ENCODE data around the gene CPXM1. TPM values are rescaled to one million over a fixed set of nuclear protein-coding genes. Genes with fewer than 3 reads are reported as not detected.

The CPXM1 gene
- polyA plus RNA-seq, 1 donor (not counting 4 experiments of a cell fraction or from before 2014, with no cell fraction given) = not detected

GRCh38 chr20:2797136-2797983, 3.1 kb downstream of the CPXM1 start:
- no peak overlapping the region for H3K4me2 ChIP-seq (ENCODE audit: control insufficient read depth, extremely low read depth, insufficient read depth, low read depth, low read length)
- no peak for DNase-seq (ENCODE audit: low read depth, low spot score)
- H3K9me3 ChIP-seq (ENCODE audit: control insufficient read depth, low read depth, low read length) = peaks cover 2% of the 10 kb centered on the region
- FAIRE-seq = no peak
- no peaks in the 10 kb centered on the region for H4K20me1 ChIP-seq (ENCODE audit: control insufficient read depth, extremely low read depth, insufficient read depth, low read length)
- peaks cover 72% of the 10 kb centered on the region for H3K27me3 ChIP-seq (ENCODE audit: control insufficient read depth, extremely low read depth, insufficient read depth, low read length)
- peaks cover 2% of the 10 kb centered on the region for H3K4me1 ChIP-seq (ENCODE audit: control insufficient read depth, extremely low read depth, insufficient read depth, low read length)
- H3K9me1 ChIP-seq (ENCODE audit: control insufficient read depth, extremely low read depth, insufficient read depth, low read length) = no peaks in the 10 kb centered on the region
- H3K27ac ChIP-seq (ENCODE audit: control insufficient read depth, insufficient read depth, low read length) = no peak overlapping the region
- TF ChIP-seq CTCF (optimal IDR thresholded peaks at IDR 0.05 in 1 of 3, IDR thresholded peaks at IDR 0.05 in 1 of 3, conservative IDR thresholded peaks at IDR 0.05 in 1 of 3; ENCODE audit: extremely low read depth in 1 of 3, insufficient read depth in 2 of 3, low read length in 3 of 3) (no peak), EZH2 (IDR thresholded peaks at IDR 0.05; ENCODE audit: low read length) (no peak)
- no peaks in the 10 kb centered on the region for H3K36me3 ChIP-seq (ENCODE audit: control insufficient read depth in 2 of 2, extremely low read depth in 1 of 2, insufficient read depth in 2 of 2, low read length in 2 of 2)
- no peak overlapping the region for H3K4me3 ChIP-seq (ENCODE audit: control insufficient read depth in 2 of 3, extremely low read depth in 1 of 3, insufficient read depth in 2 of 3, low read depth in 1 of 3, low read length in 3 of 3)
- H3K9ac ChIP-seq (ENCODE audit: control insufficient read depth, extremely low read depth, insufficient read depth, low read length) = no peak overlapping the region
- no peaks in the 10 kb centered on the region for H3K79me2 ChIP-seq (ENCODE audit: control insufficient read depth, insufficient read depth, low read length)
- dilution Hi-C loops (cut with MboI; ENCODE audit: extremely low pct_ligation_motif_present, low sequenced_read_pairs) = no loop called here
- no peak overlapping the region for H2AFZ ChIP-seq (ENCODE audit: control insufficient read depth, low read length)

- Histone ChIP-seq H3K9me3 (ENCODE audit: control insufficient read depth, low read depth, low read length) (no peaks in the 10 kb centered on the region), H3K36me3 (ENCODE audit: control insufficient read depth in 2 of 2, extremely low read depth in 1 of 2, insufficient read depth in 2 of 2, low read length in 2 of 2) (no peaks in the 10 kb centered on the region), H3K9me1 (ENCODE audit: control insufficient read depth, extremely low read depth, insufficient read depth, low read length) (no peaks in the 10 kb centered on the region), H2AFZ (ENCODE audit: control insufficient read depth, low read length) (no peak overlapping the region), H3K4me1 (ENCODE audit: control insufficient read depth, extremely low read depth, insufficient read depth, low read length) (peaks cover 2% of the 10 kb centered on the region), H3K9ac (ENCODE audit: control insufficient read depth, extremely low read depth, insufficient read depth, low read length) (no peak overlapping the region), H3K27ac (ENCODE audit: control insufficient read depth, insufficient read depth, low read length) (no peak overlapping the region), H3K4me2 (ENCODE audit: control insufficient read depth, extremely low read depth, insufficient read depth, low read depth, low read length) (no peak overlapping the region), H3K79me2 (ENCODE audit: control insufficient read depth, insufficient read depth, low read length) (no peaks in the 10 kb centered on the region), H3K27me3 (ENCODE audit: control insufficient read depth, extremely low read depth, insufficient read depth, low read length) (peaks cover 70% of the 10 kb centered on the region), H4K20me1 (ENCODE audit: control insufficient read depth, extremely low read depth, insufficient read depth, low read length) (no peaks in the 10 kb centered on the region), H3K4me3 (ENCODE audit: control insufficient read depth in 2 of 3, extremely low read depth in 1 of 3, insufficient read depth in 2 of 3, low read depth in 1 of 3, low read length in 3 of 3) (no peak overlapping the region)
- FAIRE-seq (no peak), DNase-seq (ENCODE audit: low read depth, low spot score) (no peak)
- dilution Hi-C loops (cut with MboI; ENCODE audit: extremely low pct_ligation_motif_present, low sequenced_read_pairs) = no loop called here
- TF ChIP-seq EZH2 (IDR thresholded peaks at IDR 0.05; ENCODE audit: low read length) (no peak), CTCF (optimal IDR thresholded peaks at IDR 0.05 in 1 of 3, IDR thresholded peaks at IDR 0.05 in 1 of 3, conservative IDR thresholded peaks at IDR 0.05 in 1 of 3; ENCODE audit: extremely low read depth in 1 of 3, insufficient read depth in 2 of 3, low read length in 3 of 3) (no peak)
Observed at GRCh38 chr20:2796011-2796660, 4.3 kb downstream of the CPXM1 start.

Data from keratinocyte (primary cell).